ENCODE data around the gene RPRD2. TPM values are rescaled to one million over a fixed set of nuclear protein-coding genes. Genes with fewer than 3 reads are reported as not detected.

RPRD2 gene
- total RNA-seq, 1 donor from 2014 or later = 26.9 TPM

- Mint-ChIP-seq H3K4me1 (ENCODE audit: low read depth, unreplicated experiment) (no peaks in the 10 kb centered on the region), H3K27ac (ENCODE audit: unreplicated experiment) (no peak overlapping the region), H3K36me3 (ENCODE audit: unreplicated experiment) (no peaks in the 10 kb centered on the region), H3K9me3 (ENCODE audit: unreplicated experiment) (no peaks in the 10 kb centered on the region), H3K4me3 (ENCODE audit: unreplicated experiment) (no peak overlapping the region), H3K27me3 (ENCODE audit: unreplicated experiment) (no peaks in the 10 kb centered on the region)
- no peak for DNase-seq
- no peak for TF ChIP-seq CTCF (IDR thresholded peaks at IDR 0.05; ENCODE audit: partially characterized antibody, unreplicated experiment)
Measured at GRCh38 chr1:150415800-150416199, 51.9 kb downstream of the RPRD2 start.

- no peaks in the 10 kb centered on the region for H3K36me3 Mint-ChIP-seq (ENCODE audit: unreplicated experiment)
- H3K4me3 Mint-ChIP-seq (ENCODE audit: unreplicated experiment) = no peak overlapping the region
- no peak for TF ChIP-seq CTCF (IDR thresholded peaks at IDR 0.05; ENCODE audit: partially characterized antibody, unreplicated experiment)
- H3K9me3 Mint-ChIP-seq (ENCODE audit: unreplicated experiment) = no peaks in the 10 kb centered on the region
- H3K27ac Mint-ChIP-seq (ENCODE audit: unreplicated experiment) = no peak overlapping the region
- H3K4me1 Mint-ChIP-seq (ENCODE audit: low read depth, unreplicated experiment) = no peaks in the 10 kb centered on the region
- no peak for DNase-seq
- no peaks in the 10 kb centered on the region for H3K27me3 Mint-ChIP-seq (ENCODE audit: unreplicated experiment)
Measured at GRCh38 chr1:150420560-150421265, 56.8 kb downstream of the RPRD2 start.

GRCh38 chr1:150422541-150422940, 58.6 kb downstream of the RPRD2 start:
- Mint-ChIP-seq H3K36me3 (ENCODE audit: unreplicated experiment) (no peaks in the 10 kb centered on the region), H3K27me3 (ENCODE audit: unreplicated experiment) (no peaks in the 10 kb centered on the region), H3K4me1 (ENCODE audit: low read depth, unreplicated experiment) (no peaks in the 10 kb centered on the region), H3K27ac (ENCODE audit: unreplicated experiment) (no peak overlapping the region), H3K4me3 (ENCODE audit: unreplicated experiment) (no peak overlapping the region), H3K9me3 (ENCODE audit: unreplicated experiment) (no peaks in the 10 kb centered on the region)
- no peak for TF ChIP-seq CTCF (IDR thresholded peaks at IDR 0.05; ENCODE audit: partially characterized antibody, unreplicated experiment)
- no peak for DNase-seq

GRCh38 chr1:150429805-150430204, 65.9 kb downstream of the RPRD2 start:
- Mint-ChIP-seq H3K4me3 (ENCODE audit: unreplicated experiment) (no peak overlapping the region), H3K4me1 (ENCODE audit: low read depth, unreplicated experiment) (no peaks in the 10 kb centered on the region), H3K36me3 (ENCODE audit: unreplicated experiment) (no peaks in the 10 kb centered on the region), H3K27me3 (ENCODE audit: unreplicated experiment) (no peaks in the 10 kb centered on the region), H3K9me3 (ENCODE audit: unreplicated experiment) (peaks cover 2% of the 10 kb centered on the region), H3K27ac (ENCODE audit: unreplicated experiment) (no peak overlapping the region)
- no peak for DNase-seq
- TF ChIP-seq CTCF (IDR thresholded peaks at IDR 0.05; ENCODE audit: partially characterized antibody, unreplicated experiment) = no peak

- Mint-ChIP-seq H3K36me3 (ENCODE audit: unreplicated experiment) (peaks cover 1% of the 10 kb centered on the region), H3K4me3 (ENCODE audit: unreplicated experiment) (no peak overlapping the region), H3K9me3 (ENCODE audit: unreplicated experiment) (peaks cover 2% of the 10 kb centered on the region), H3K27me3 (ENCODE audit: unreplicated experiment) (no peaks in the 10 kb centered on the region), H3K27ac (ENCODE audit: unreplicated experiment) (no peak overlapping the region), H3K4me1 (ENCODE audit: low read depth, unreplicated experiment) (no peaks in the 10 kb centered on the region)
- no peak for DNase-seq
- no peak for TF ChIP-seq CTCF (IDR thresholded peaks at IDR 0.05; ENCODE audit: partially characterized antibody, unreplicated experiment)
Measured at GRCh38 chr1:150441121-150441520, 77.2 kb downstream of the RPRD2 start.
